ENCODE measurements around the gene NFIB. TPM values are rescaled to one million over a fixed set of nuclear protein-coding genes. Genes with fewer than 3 reads are reported as not detected.

The NFIB gene
- polyA plus RNA-seq, 2 of the 4 experiments (the other 2 are of a cell fraction) = 10.7 to 21.7 TPM

DNA sequence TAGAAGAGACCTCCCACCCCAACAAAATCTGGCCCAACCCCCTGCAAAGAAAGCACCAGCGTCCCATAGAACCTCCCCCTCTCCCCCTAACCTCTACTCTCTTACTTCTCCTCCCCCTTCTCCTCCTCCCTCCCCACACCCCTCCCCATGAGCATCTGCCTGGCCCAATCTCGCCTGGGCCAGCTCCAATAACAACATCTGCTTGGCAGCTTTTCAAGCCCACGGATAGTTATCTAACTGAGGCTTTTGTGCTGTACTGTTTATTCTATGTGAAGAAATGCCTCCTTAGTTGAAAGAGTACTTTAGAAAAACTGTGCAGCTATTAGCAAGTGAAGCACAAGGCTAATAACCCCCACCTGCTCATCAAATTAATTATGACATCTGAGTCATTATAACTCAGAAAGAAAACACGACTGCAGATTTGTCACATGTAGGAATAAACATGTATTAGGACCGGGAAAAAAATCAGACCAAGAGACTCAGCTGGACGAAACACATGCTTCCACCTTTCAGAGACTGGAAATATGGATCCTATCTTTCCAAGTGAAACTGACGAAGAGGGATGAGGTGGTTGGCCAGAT, 42.8 kb downstream of the NFIB start:
- H3K4me2 ChIP-seq = peak overlapping the region; percentile 58
- 33% methylated on average over 7 of the region's 7 CpGs for WGBS (ENCODE audit: missing lambda C conversion rate)
- H3K4me3 ChIP-seq = no peak overlapping the region
- no peak for FAIRE-seq
- peak; percentile 19 to 33; a peak in 3 of 6 replicates for ATAC-seq
- H3K9me3 ChIP-seq = no peaks in the 10 kb centered on the region
- TF ChIP-seq GATA3 (IDR thresholded peaks at IDR 0.05; ENCODE audit: borderline replicate concordance) = 0 out of 2 replicates have a peak, but pooled peaks have one; percentile 19
- TF ChIP-seq FOSL2 (IDR thresholded peaks at IDR 0.05) = no peak
- TF ChIP-seq FOSL2 (CRISPR knock-in tag; IDR thresholded peaks at IDR 0.05) = no peak
- peak overlapping the region in 1 of 2 experiments; percentile 23; a peak in 1 of 6 replicates for H3K27ac ChIP-seq
- ChIA-PET POLR2A (interaction anchor here (0.6 kb wide), 1 partner anchor 132 kb away, joined by 7 read pairs; no protein-coding TSS in a partner anchor), CTCF (interaction anchor here (1.7 kb wide), 1 partner anchor 11 kb away, joined by 4 read pairs; no protein-coding TSS in a partner anchor)
- DNase-seq (ENCODE audit: low read depth in 1 of 2, low spot score in 1 of 2) = peak in 1 of 2 experiments; percentile 17
- peaks cover 55% of the 10 kb centered on the region for H3K4me1 ChIP-seq

DNA sequence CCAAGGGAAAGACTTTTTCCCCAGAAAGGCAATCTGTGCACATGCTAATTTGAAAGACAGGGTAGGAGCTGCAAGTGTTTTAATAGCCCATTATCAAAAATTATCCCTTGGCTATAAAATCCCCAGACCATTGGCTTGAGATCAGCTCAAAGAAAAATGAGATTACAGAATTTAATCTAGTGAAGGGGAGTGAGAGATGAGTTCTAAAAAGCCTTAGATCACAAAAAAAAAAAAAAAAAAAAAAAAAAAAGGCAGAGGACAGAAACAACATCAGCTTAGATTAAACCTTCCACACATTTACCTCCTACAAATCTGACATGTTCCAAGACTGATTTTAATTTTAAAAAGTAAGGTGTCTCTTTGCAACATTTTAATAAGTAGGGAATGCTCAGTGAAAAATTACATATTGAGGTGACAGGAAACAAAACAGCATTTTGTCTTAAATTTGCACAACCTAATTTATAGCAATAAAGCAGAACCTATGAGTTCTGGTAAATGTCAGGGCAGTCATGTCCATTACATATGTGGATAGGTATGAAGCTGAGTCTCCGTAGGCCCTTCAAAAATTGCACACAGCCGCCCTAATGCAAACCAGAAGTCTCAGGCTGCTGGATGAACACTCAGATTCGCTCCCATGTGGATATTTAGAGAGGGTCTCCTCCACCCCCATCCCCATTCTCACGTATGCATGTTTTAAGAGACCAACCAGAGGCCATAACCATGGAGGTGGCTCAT, 43.4 kb downstream of the NFIB start:
- peak overlapping the region; percentile 58 for H3K4me2 ChIP-seq
- no peak for DNase-seq (ENCODE audit: low read depth in 1 of 2, low spot score in 1 of 2)
- WGBS (ENCODE audit: missing lambda C conversion rate) = 89% methylated on average over 4 of the region's 4 CpGs
- FAIRE-seq = no peak
- peaks cover 49% of the 10 kb centered on the region for H3K4me1 ChIP-seq
- TF ChIP-seq ESRRA (IDR thresholded peaks at IDR 0.05; ENCODE audit: borderline replicate concordance, low read length) (no peak), HOXB13 (CRISPR knock-in tag; IDR thresholded peaks at IDR 0.05; ENCODE audit: low read depth) (no peak), NR3C1 (IDR thresholded peaks at IDR 0.05) (no peak), RCOR1 (IDR thresholded peaks at IDR 0.05; ENCODE audit: low read depth, low read length) (no peak), MYC (IDR thresholded peaks at IDR 0.05; ENCODE audit: borderline replicate concordance, low read length) (no peak)
- TF ChIP-seq, protein P1, sequence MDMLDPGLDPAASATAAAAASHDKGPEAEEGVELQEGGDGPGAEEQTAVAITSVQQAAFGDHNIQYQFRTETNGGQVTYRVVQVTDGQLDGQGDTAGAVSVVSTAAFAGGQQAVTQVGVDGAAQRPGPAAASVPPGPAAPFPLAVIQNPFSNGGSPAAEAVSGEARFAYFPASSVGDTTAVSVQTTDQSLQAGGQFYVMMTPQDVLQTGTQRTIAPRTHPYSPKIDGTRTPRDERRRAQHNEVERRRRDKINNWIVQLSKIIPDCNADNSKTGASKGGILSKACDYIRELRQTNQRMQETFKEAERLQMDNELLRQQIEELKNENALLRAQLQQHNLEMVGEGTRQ (IDR thresholded peaks at IDR 0.05) = no peak
- TF ChIP-seq, protein P2, sequence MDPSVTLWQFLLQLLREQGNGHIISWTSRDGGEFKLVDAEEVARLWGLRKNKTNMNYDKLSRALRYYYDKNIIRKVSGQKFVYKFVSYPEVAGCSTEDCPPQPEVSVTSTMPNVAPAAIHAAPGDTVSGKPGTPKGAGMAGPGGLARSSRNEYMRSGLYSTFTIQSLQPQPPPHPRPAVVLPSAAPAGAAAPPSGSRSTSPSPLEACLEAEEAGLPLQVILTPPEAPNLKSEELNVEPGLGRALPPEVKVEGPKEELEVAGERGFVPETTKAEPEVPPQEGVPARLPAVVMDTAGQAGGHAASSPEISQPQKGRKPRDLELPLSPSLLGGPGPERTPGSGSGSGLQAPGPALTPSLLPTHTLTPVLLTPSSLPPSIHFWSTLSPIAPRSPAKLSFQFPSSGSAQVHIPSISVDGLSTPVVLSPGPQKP (IDR thresholded peaks at IDR 0.05; ENCODE audit: low read depth, low read length) = no peak
- H3K9me3 ChIP-seq = no peaks in the 10 kb centered on the region
- H3K27ac ChIP-seq = 0 out of 6 replicates have a peak overlapping the region, but pooled peaks of 1 of the 2 experiments have one; percentile 23
- CTCF ChIA-PET = interaction anchor here (1.7 kb wide), 1 partner anchor 10 kb away, joined by 4 read pairs; no protein-coding TSS in a partner anchor
- POLR2A ChIA-PET = interaction anchor here (0.6 kb wide), 1 partner anchor 133 kb away, joined by 7 read pairs; no protein-coding TSS in a partner anchor
- peak; percentile 17 to 19; a peak in 3 of 6 replicates for ATAC-seq
- H3K4me3 ChIP-seq = no peak overlapping the region

DNA sequence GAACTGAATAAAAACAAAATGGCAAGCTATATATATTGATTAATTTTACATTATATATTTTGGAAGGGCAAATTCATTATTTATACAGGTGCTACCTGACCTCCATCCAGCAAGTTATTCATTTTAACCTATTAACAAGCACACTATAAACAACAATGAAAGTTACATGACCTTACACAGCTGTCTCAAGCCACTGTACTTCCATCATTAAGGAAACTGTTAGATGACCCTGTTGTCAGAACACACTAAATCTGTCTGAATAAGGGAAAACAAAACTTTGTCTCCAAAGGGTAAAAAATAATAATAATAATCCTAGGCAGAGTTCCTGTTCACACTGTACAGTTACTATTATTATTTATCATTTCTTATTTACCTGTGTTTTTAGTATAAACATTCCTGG, 44.0 kb downstream of the NFIB start:
- Histone ChIP-seq H3K4me2 (no peak overlapping the region), H3K9me3 (no peaks in the 10 kb centered on the region), H3K27ac (no peak overlapping the region), H3K4me3 (no peak overlapping the region), H3K4me1 (peaks cover 43% of the 10 kb centered on the region)
- no peak for DNase-seq (ENCODE audit: low read depth in 1 of 2, low spot score in 1 of 2)
- ATAC-seq = no peak
- TF ChIP-seq ZNF302 (CRISPR knock-in tag; IDR thresholded peaks at IDR 0.05) = no peak
- no peak for TF ChIP-seq SMC3 (IDR thresholded peaks at IDR 0.05)
- TF ChIP-seq, protein P3, sequence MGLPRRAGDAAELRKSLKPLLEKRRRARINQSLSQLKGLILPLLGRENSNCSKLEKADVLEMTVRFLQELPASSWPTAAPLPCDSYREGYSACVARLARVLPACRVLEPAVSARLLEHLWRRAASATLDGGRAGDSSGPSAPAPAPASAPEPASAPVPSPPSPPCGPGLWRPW (IDR thresholded peaks at IDR 0.05) = no peak
- no peak for TF ChIP-seq RARB (CRISPR knock-in tag; IDR thresholded peaks at IDR 0.05)
- TF ChIP-seq, protein P4, sequence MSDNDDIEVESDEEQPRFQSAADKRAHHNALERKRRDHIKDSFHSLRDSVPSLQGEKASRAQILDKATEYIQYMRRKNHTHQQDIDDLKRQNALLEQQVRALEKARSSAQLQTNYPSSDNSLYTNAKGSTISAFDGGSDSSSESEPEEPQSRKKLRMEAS (IDR thresholded peaks at IDR 0.05) = no peak
- no peak for TF ChIP-seq SREBF2 (IDR thresholded peaks at IDR 0.05)
- TF ChIP-seq GATA3 (IDR thresholded peaks at IDR 0.05; ENCODE audit: borderline replicate concordance) = no peak
- TF ChIP-seq CBX2 (IDR thresholded peaks at IDR 0.05; ENCODE audit: borderline replicate concordance, low read depth) = no peak
- TF ChIP-seq, protein P1 (IDR thresholded peaks at IDR 0.05) = no peak
- TF ChIP-seq CHD2 (IDR thresholded peaks at IDR 0.05; ENCODE audit: low read length, partially characterized antibody) = no peak
- no peak for TF ChIP-seq ZC3H11A (IDR thresholded peaks at IDR 0.05)
- no peak for TF ChIP-seq MAZ (IDR thresholded peaks at IDR 0.05; ENCODE audit: borderline replicate concordance, low read depth, low read length)
- CTCF ChIA-PET = interaction anchor here (0.8 to 1.7 kb wide), 2 partner anchors 10 to 84 kb away, joined by 3 to 4 read pairs; no protein-coding TSS in a partner anchor
- POLR2A ChIA-PET = no interaction called here
- no peak for FAIRE-seq

All from A549 (cell line).